GM19438 (cell line): Measurements from ENCODE around the gene DCK.
A peak's percentile ranks its signal among the peaks of the same experiment; 100 is the strongest.

ENCODE experiments used
- ATAC-seq: cut with Tn5 transposase; IDR thresholded peaks from one replicate; pipeline ENCODE4 v1.9.1; 2021; ENCODE audit warnings: low read depth; ENCODE audit not compliant: unreplicated experiment

Gene DCK

GRCh38 chr4:70993181-70994068 lies at the start of gene DCK:
DCK (plus strand) TSS chr4:70993649; CDS start chr4:70993836, 187 bp downstream.
- ATAC-seq, result peak; percentile 70

DNA sequence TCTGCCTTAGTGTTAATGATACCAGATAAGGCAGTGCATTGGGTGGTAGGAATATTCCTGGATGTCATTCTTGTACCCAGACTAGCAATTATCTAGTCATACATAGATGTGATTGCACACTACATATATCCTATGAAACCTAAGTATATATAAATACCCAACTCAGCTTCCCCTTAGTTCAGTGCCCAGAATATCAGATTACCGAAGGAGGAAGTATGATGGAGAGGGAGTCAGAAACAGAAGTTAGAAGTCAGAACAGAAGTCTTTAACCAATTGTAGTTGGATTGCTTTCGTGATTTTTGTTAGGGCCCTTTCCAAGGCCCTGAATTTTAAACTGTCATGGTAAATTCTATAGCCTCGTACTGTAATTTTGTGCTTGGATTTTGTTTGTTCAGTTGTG lies 48.4 kb upstream of the DCK start:
- no peak for ATAC-seq

- ATAC-seq, result no peak
Measured at GRCh38 chr4:70945452-70946055, 47.9 kb upstream of the DCK start.

- no peak for ATAC-seq
Measured at GRCh38 chr4:70946939-70947338, 46.5 kb upstream of the DCK start.

DNA sequence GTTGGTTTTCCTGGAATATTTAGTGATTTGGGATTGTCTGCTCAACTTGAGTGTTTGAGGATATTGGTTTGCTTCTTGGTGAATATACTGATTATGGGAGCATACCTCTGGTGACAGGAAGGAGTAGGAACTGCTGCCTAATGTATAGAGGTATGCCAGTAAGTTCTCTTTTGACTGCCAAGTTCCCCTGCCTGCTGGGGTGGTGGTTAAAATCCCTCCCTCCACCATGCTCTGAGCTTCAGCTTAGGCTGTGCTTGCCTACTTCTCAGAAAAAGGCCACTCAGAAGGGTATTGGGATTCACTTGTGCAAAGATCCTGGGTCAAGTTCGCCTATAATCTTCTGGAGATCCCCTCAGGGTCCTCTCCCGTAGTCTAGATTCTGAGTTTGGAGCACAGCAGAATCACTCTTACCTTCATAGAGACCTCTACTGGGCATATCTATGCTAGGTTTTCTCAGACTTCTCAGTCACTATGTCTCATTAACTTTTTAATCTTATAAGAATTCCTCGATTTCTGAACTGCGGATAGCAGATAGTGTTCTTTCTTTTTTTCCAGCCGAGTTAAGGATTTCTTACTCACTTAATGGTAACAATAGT lies 44.7 kb upstream of the DCK start:
- no peak for ATAC-seq

DNA sequence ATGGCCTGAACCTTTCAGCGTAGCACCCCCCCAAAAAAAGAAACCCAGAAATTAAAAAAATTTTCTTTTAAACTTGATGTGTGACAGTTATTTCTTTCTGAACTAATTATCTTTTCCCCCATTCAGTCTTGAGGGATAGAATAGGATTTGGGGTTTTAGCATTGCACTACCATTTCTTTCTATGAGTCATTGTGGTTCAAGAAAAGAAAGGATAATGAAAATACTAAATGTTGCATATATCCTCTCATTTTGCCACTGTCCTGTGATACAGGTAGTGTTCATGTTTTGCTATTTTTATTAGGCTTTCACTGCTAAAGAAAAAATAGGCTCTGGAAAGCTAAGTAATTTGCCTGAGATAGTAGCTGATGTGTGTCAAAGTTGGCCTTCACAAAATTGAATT lies 39.4 kb upstream of the DCK start:
- ATAC-seq, result no peak

GRCh38 chr4:70956549-70957210 lies 36.8 kb upstream of the DCK start:
- ATAC-seq, result no peak

GRCh38 chr4:70958681-70959080 lies 34.8 kb upstream of the DCK start:
- no peak for ATAC-seq

DNA sequence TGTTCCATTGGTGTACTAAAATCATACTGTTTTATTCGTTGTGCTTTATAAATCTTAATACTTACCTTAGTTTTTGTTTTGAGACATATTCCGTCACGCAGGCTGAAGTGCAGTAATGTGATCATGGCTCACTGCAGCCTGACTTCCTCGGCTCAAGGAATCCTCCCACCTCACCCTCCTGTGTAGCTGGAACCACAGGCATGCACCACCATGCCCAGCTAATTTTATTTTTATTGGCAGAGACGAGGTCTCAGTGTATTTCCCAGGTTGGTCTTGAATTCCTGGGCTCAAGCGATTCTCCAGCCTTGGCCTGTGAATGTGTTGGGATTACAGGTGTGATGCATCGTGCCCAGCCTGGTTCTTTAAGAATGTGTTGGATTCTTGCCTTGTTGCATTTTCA lies 24.4 kb upstream of the DCK start:
- ATAC-seq, result no peak

DNA sequence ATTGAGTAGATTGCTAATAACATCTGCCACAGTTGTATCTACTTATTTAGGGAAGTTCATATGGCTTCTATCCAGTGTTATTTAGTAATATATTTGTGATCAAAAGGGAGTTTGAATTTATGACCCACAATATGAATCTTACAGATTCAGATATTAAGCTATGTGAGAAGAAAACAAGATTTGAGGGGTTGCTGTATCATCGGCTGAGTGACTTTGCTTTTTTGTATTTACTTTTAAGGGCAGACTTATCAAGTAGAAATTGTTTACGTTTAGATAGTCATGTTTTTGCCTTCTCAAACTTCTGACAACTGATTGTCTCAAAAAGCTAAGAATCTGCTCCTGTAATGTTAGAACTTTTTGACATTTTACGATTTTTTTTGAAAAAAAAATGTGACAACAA lies 17.2 kb upstream of the DCK start:
- ATAC-seq, result no peak

- ATAC-seq, result no peak
Measured at GRCh38 chr4:70979445-70980008, 13.9 kb upstream of the DCK start.

DNA sequence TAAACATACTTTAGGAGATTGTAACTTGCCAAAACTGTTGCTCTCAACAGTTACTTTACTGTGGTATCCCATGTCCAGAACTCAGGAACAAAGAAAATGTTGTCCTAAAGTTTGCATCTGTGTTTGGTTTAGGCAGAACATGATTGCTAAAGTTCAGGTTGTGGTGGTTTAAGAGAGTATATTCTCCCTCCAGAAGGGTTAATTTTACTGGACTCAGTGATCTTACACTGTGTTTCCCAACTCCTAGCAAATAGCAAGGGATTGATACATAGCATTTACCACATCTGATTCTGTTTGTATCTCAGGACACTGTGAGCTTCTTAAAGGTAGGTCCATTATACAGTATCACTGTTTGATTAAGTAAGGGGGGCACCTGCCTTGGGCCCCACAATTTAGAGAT lies 13.3 kb upstream of the DCK start:
- ATAC-seq, result no peak

DNA sequence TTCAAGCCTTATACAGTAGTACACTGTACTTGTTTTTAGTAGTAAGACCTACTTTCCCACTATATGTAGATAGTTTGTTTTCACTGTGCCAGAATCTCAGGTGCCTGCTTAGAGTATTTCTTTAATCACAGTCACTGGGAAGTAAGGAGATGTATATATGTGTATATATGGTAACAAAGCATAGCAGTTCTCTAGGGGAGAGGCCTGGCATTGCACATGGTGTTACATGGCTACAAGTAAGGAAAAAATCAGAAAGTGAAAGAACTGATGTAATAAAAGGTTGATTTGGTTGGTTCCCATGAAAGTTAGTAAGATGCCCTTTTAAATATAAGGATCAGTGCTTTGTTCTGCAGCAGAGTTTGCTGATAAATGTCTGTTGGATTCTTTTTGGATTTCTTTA lies 9.3 kb upstream of the DCK start:
- no peak for ATAC-seq

DNA sequence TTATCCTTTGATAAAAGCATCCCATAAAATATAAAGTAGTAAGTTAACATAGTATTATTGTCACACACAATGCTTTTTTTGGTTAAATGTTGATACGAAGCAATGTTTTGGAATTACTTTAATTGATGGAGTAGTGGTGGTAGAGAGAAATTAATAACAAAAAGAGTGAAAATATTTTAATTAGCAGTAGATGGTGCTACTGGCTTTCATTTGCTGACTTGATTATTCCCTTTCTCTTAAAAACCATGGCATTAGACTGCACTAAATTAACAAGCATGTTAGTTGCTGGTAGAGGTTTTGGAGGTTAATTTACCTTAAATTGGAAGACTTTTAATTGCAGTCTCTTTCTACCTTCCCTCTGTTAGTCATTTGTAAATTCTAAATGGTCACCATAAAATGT lies 8.9 kb upstream of the DCK start:
- ATAC-seq, result no peak

GRCh38 chr4:70991596-70991995 lies 1.9 kb upstream of the DCK start:
- no peak for ATAC-seq

DNA sequence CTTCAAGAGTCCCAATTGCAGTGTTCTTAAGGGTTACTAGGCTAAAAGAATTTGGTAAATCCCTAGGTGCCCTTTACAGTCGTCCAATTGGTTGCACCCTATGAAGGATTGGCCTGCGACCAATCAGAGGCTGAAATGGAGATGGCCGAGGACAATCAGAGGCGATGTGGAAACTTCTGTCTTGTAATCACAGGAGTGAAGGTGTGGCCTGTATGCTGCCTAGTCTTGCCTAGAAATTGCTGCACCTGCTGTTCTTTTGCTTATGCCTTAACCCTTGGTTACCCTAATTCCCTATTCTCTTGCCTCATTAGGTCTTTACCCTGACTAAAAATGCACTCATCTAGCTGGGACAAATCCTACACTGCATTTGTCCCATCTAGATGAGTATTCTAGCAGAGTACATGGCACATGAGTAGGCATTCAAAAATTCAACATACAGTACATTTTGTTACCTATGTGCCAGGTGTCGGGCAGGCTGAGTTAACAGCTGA lies 1.0 kb upstream of the DCK start:
- ATAC-seq, result no peak

DNA sequence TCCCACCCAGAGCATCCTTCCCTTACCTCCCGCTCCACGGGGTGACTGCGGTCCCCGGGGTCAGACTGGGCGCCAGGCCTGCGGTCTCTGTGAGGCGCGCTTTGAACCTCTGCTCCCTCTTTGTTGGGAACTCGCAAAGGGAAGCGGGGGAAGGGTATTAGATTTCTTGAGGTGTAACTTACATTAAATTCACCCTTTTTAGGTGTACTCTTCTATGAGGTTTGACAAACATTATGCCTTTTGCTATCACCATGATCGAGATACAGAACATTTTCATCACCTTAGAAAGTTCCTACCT lies 569 bp downstream of the DCK start:
- ATAC-seq, result no peak

- peak; percentile 33 for ATAC-seq
Measured at GRCh38 chr4:70994387-70995099, 1.1 kb downstream of the DCK start.

DNA sequence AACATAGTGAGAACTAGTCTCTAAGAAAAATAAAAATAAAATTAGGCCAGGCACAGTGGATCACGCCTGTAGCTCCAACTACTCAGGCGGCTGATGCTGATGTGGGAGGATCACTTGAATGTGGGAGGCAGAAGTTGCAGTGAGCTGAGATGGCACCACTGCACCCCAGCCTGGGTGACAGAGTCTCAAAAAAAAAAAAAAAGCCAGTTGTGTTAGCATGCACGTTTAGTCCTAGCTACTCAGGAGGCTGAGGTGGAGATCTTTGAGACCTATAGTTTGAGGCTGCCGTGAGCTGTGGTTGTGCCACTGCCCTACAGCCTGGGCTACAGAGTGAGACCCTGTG lies 2.5 kb downstream of the DCK start:
- no peak for ATAC-seq

- ATAC-seq, result no peak
Measured at GRCh38 chr4:70997036-70997435, 3.6 kb downstream of the DCK start.
